Activated T-helper 1 cell treated with Interleukin-2 at 50 U/mL for 16 hours (primary cell): Measurements from ENCODE around the gene SLC15A1.

Source experiments
- DNase-seq: peaks from one replicate; pipeline ENCODE4 v3.0.0-alpha.2; 2020; ENCODE audit warnings: low read depth

Gene SLC15A1

GRCh38 chr13:98749501-98749900 is 3.0 kb downstream of the SLC15A1 start:
- no peak for DNase-seq

- DNase-seq = no peak
Observed at GRCh38 chr13:98746968-98747367, 5.5 kb downstream of the SLC15A1 start.

- no peak for DNase-seq
Observed at GRCh38 chr13:98743377-98743776, 9.1 kb downstream of the SLC15A1 start.

GRCh38 chr13:98742961-98743360 is 9.5 kb downstream of the SLC15A1 start:
- no peak for DNase-seq

- no peak for DNase-seq
Observed at GRCh38 chr13:98741741-98742435, 10.6 kb downstream of the SLC15A1 start.

- DNase-seq = no peak
Observed at GRCh38 chr13:98740131-98740530, 12.3 kb downstream of the SLC15A1 start.

GRCh38 chr13:98738993-98739392 is 13.5 kb downstream of the SLC15A1 start:
- no peak for DNase-seq

- no peak for DNase-seq
Observed at GRCh38 chr13:98738213-98738612, 14.3 kb downstream of the SLC15A1 start.

GRCh38 chr13:98731925-98732324 is 20.5 kb downstream of the SLC15A1 start:
- no peak for DNase-seq

- no peak for DNase-seq
Observed at GRCh38 chr13:98731038-98731437, 21.4 kb downstream of the SLC15A1 start.

- no peak for DNase-seq
Observed at GRCh38 chr13:98730441-98730840, 22.0 kb downstream of the SLC15A1 start.

- DNase-seq = no peak
Observed at GRCh38 chr13:98729658-98730057, 22.8 kb downstream of the SLC15A1 start.

GRCh38 chr13:98722958-98723357 is 29.5 kb downstream of the SLC15A1 start:
- no peak for DNase-seq

- no peak for DNase-seq
Observed at GRCh38 chr13:98721825-98722510, 30.5 kb downstream of the SLC15A1 start.

GRCh38 chr13:98719527-98720250 is 32.8 kb downstream of the SLC15A1 start:
- DNase-seq = no peak

GRCh38 chr13:98717891-98718290 is 34.6 kb downstream of the SLC15A1 start:
- no peak for DNase-seq

GRCh38 chr13:98717256-98717655 is 35.2 kb downstream of the SLC15A1 start:
- DNase-seq = no peak

GRCh38 chr13:98710521-98710920 is 42.0 kb downstream of the SLC15A1 start:
- no peak for DNase-seq

GRCh38 chr13:98707281-98707999 is 45.0 kb downstream of the SLC15A1 start:
- DNase-seq = no peak

- DNase-seq = no peak
Observed at GRCh38 chr13:98706446-98707110, 45.9 kb downstream of the SLC15A1 start.

GRCh38 chr13:98697791-98698190 is 54.7 kb downstream of the SLC15A1 start:
- DNase-seq = no peak

- DNase-seq = no peak
Observed at GRCh38 chr13:98693756-98694155, 58.7 kb downstream of the SLC15A1 start.
